Neuronal stem cell (in vitro differentiated cells): ENCODE measurements around the gene ADGRG3.

Experiments used
- DNase-seq: peaks from one replicate; pipeline ENCODE4 v3.0.0-alpha.2; 2013; ENCODE audit warnings: low spot score
- H2AFZ ChIP-seq: one replicate; pipeline ENCODE4 v1.6.1; 2013; ENCODE audit warnings: mild to moderate bottlenecking, low read length, inconsistent platforms
- H2AK5ac ChIP-seq: 2 replicates; pipeline ENCODE4 v1.6.1; 2013; ENCODE audit warnings: low read depth, mild to moderate bottlenecking, inconsistent platforms, low read length, moderate library complexity, mixed read lengths
- H2BK120ac ChIP-seq: 2 replicates; pipeline ENCODE4 v1.6.1; 2013; ENCODE audit warnings: low read depth, mild to moderate bottlenecking, inconsistent platforms, low read length, moderate library complexity, mixed read lengths
- H2BK12ac ChIP-seq: one replicate; pipeline ENCODE4 v1.6.1; 2013; ENCODE audit warnings: low read length, inconsistent platforms
- H2BK15ac ChIP-seq: 2 replicates; pipeline ENCODE4 v1.6.1; 2013; ENCODE audit warnings: mild to moderate bottlenecking, low read length, inconsistent platforms, mixed read lengths
- H2BK5ac ChIP-seq: one replicate; pipeline ENCODE4 v1.6.1; 2013; ENCODE audit warnings: inconsistent platforms, mild to moderate bottlenecking, low read length, moderate library complexity
- H3K14ac ChIP-seq: one replicate; pipeline ENCODE4 v1.6.1; 2013; ENCODE audit warnings: low read length, inconsistent platforms
- H3K18ac ChIP-seq: 2 replicates; pipeline ENCODE4 v1.6.1; 2013; ENCODE audit warnings: low read length, inconsistent platforms
- H3K23ac ChIP-seq: 2 replicates; pipeline ENCODE4 v1.6.1; 2013; ENCODE audit warnings: low read depth, mild to moderate bottlenecking, mixed read lengths, low read length, inconsistent platforms; ENCODE audit not compliant: poor library complexity
- H3K27ac ChIP-seq: replicated peaks from 3 replicates; pipeline ENCODE4 v1.5.1; 2013; ENCODE audit warnings: low read length, inconsistent platforms
- H3K27me3 ChIP-seq, 3 experiments: 2 replicates each; pipeline ENCODE4 v1.6.1; 2013; ENCODE audit warnings: low read length in 3 of 3, mild to moderate bottlenecking in 2 of 3, inconsistent platforms in 1 of 3, low read depth in 1 of 3, mixed read lengths in 1 of 3, moderate library complexity in 1 of 3; ENCODE audit not compliant: control insufficient read depth in 3 of 3, insufficient read depth in 3 of 3
- H3K36me3 ChIP-seq, 2 donors: replicated peaks in 1 of 2; 2 replicates each; pipeline ENCODE4 v1.6.1; 2013; ENCODE audit warnings: low read length in 2 of 2; ENCODE audit not compliant: control insufficient read depth in 2 of 2, insufficient read depth in 2 of 2
- H3K4ac ChIP-seq: 2 replicates; pipeline ENCODE4 v1.6.1; 2013; ENCODE audit warnings: inconsistent platforms, mild to moderate bottlenecking, low read length, moderate library complexity
- H3K4me1 ChIP-seq, 2 donors: 1 replicate in 1 of 2; 2 replicates in 1 of 2; pipeline ENCODE4 v1.6.1; 2013; ENCODE audit warnings: low read length in 2 of 2, low read depth in 1 of 2; ENCODE audit not compliant: control insufficient read depth in 2 of 2, insufficient read depth in 1 of 2
- H3K4me2 ChIP-seq: one replicate; pipeline ENCODE4 v1.6.1; 2013; ENCODE audit warnings: mild to moderate bottlenecking, low read length, inconsistent platforms; ENCODE audit not compliant: insufficient read depth, poor library complexity, severe bottlenecking
- H3K4me3 ChIP-seq, 2 donors: 2 replicates each; pipeline ENCODE4 v1.5.1; 2013; ENCODE audit warnings: low read length in 2 of 2, mild to moderate bottlenecking in 2 of 2, inconsistent platforms in 1 of 2, moderate library complexity in 1 of 2
- H3K79me1 ChIP-seq: one replicate; pipeline ENCODE4 v1.6.1; 2013; ENCODE audit warnings: low read depth, mild to moderate bottlenecking, inconsistent platforms, low read length, moderate library complexity
- H3K9ac ChIP-seq: one replicate; pipeline ENCODE4 v1.6.1; 2013; ENCODE audit warnings: mild to moderate bottlenecking, low read depth, low read length, inconsistent platforms; ENCODE audit not compliant: poor library complexity
- H3K9me3 ChIP-seq, 2 donors: replicated peaks in 1 of 2; 2 replicates each; pipeline versions ENCODE3 to v1.6.1; 2013; ENCODE audit warnings: low read length in 2 of 2, mild to moderate bottlenecking in 2 of 2, inconsistent platforms in 1 of 2, low read depth in 1 of 2, mixed read lengths in 1 of 2, moderate library complexity in 1 of 2; ENCODE audit not compliant: control insufficient read depth in 2 of 2, insufficient read depth in 1 of 2
- H4K8ac ChIP-seq: one replicate; pipeline ENCODE4 v1.6.1; 2013; ENCODE audit warnings: low read depth, mild to moderate bottlenecking, inconsistent platforms, low read length, moderate library complexity
- H4K91ac ChIP-seq: one replicate; pipeline ENCODE4 v1.6.1; 2013; ENCODE audit warnings: low read length, low read depth, mild to moderate bottlenecking, inconsistent platforms; ENCODE audit not compliant: poor library complexity
- WGBS, 2 donors: extraction: QIAGEN DNeasy Blood & Tissue Kit; methylation state at CpG; one replicate each; pipeline ENCODE4 v1.1.7; 2013; ENCODE audit warnings: missing lambda C conversion rate in 2 of 2, mixed read lengths in 1 of 2; ENCODE audit not compliant: insufficient read length in 2 of 2, insufficient replicate concordance in 1 of 2; ENCODE audit errors: extremely low coverage in 2 of 2; 5-methylcytosine and 5-hydroxymethylcytosine counted together

The ADGRG3 gene

GRCh38 chr16:57667048-57667525 is 1.0 kb upstream of the ADGRG3 start:
- Histone ChIP-seq H2BK120ac (no peak overlapping the region), H3K27me3 (no peaks in the 10 kb centered on the region), H3K36me3 (peaks cover 14 to 27% of the 10 kb centered on the region in 2 donors), H3K9me3 (no peaks in the 10 kb centered on the region), H2BK5ac (no peak overlapping the region), H3K27ac (no peak overlapping the region), H3K4me1 (peaks cover 3 to 6% of the 10 kb centered on the region in 2 donors), H3K18ac (no peak overlapping the region), H2BK12ac (peak overlapping the region; percentile 86), H2AFZ (peak overlapping the region; percentile 38), H2AK5ac (no peak overlapping the region), H3K14ac (no peak overlapping the region), H2BK15ac (no peak overlapping the region), H4K91ac (no peak overlapping the region), H4K8ac (no peak overlapping the region), H3K79me1 (no peaks in the 10 kb centered on the region), H3K23ac (peak overlapping the region; percentile 56), H3K4me3 (no peak overlapping the region), H3K4ac (no peak overlapping the region), H3K9ac (peak overlapping the region; percentile 65), H3K4me2 (no peak overlapping the region)
- no CpG with 5 or more reads among the region's 5 CpGs for WGBS, 2 donors
- no peak for DNase-seq

- no peak overlapping the region for H3K27ac ChIP-seq
- H3K27me3 ChIP-seq, result no peaks in the 10 kb centered on the region
Observed at GRCh38 chr16:57667526-57668262, 412 bp upstream of the ADGRG3 start.

GRCh38 chr16:57668630-57669475 is 747 bp downstream of the ADGRG3 start:
- Histone ChIP-seq H3K4me2 (no peak overlapping the region), H3K27me3 (peaks cover 0 to 11% (median 0%) of the 10 kb centered on the region in 3 experiments), H3K9me3 (no peaks in the 10 kb centered on the region), H3K36me3 (peaks cover 5 to 13% of the 10 kb centered on the region in 2 donors), H2BK5ac (no peak overlapping the region), H2AFZ (no peak overlapping the region), H3K4me1 (peaks cover 3 to 6% of the 10 kb centered on the region in 2 donors), H4K8ac (no peak overlapping the region), H4K91ac (no peak overlapping the region), H2BK120ac (no peak overlapping the region), H2AK5ac (peak overlapping the region; percentile 76), H2BK15ac (no peak overlapping the region), H3K27ac (no peak overlapping the region), H3K14ac (peak overlapping the region; percentile 11), H3K79me1 (no peaks in the 10 kb centered on the region), H3K23ac (peak overlapping the region; percentile 2), H2BK12ac (no peak overlapping the region), H3K4ac (no peak overlapping the region), H3K4me3 (no peak overlapping the region), H3K18ac (no peak overlapping the region), H3K9ac (no peak overlapping the region)
- WGBS, 2 donors, result no CpG with 5 or more reads among the region's 20 CpGs
- no peak for DNase-seq

More at GRCh38 chr16:57667526-57668262, 412 bp upstream of the ADGRG3 start:
- Histone ChIP-seq H3K9ac (no peak overlapping the region), H3K23ac (peak overlapping the region; percentile 56), H3K9me3 (no peaks in the 10 kb centered on the region), H2AK5ac (peak overlapping the region; percentile 49), H3K4me3 (no peak overlapping the region), H3K79me1 (no peaks in the 10 kb centered on the region), H4K8ac (no peak overlapping the region), H2BK15ac (peak overlapping the region; percentile 24), H3K36me3 (peaks cover 12 to 21% of the 10 kb centered on the region in 2 donors), H3K4me2 (no peak overlapping the region), H2BK12ac (no peak overlapping the region), H3K4me1 (peaks cover 3 to 6% of the 10 kb centered on the region in 2 donors), H2BK120ac (no peak overlapping the region), H2AFZ (peak overlapping the region; percentile 38), H4K91ac (peak overlapping the region; percentile 69), H3K14ac (peak overlapping the region; percentile 11), H3K18ac (peak overlapping the region; percentile 66), H2BK5ac (peak overlapping the region; percentile 57), H3K4ac (no peak overlapping the region)
- WGBS, 2 donors, result no CpG with 5 or more reads among the region's 17 CpGs
- no peak for DNase-seq
